GM12874 (cell line): ENCODE data around the gene OBP2A.

Experiments
- TF ChIP-seq, protein P1 (sequence below): IDR thresholded peaks from 2 replicates; pipeline ENCODE4 v1.5.1; 2011; ENCODE audit warnings: low read depth, mild to moderate bottlenecking, control low read depth, low read length, moderate library complexity; ENCODE audit not compliant: insufficient read depth

OBP2A gene

GRCh38 chr9:135515083-135515951 is 30.6 kb upstream of the OBP2A start:
- TF ChIP-seq, protein P1, sequence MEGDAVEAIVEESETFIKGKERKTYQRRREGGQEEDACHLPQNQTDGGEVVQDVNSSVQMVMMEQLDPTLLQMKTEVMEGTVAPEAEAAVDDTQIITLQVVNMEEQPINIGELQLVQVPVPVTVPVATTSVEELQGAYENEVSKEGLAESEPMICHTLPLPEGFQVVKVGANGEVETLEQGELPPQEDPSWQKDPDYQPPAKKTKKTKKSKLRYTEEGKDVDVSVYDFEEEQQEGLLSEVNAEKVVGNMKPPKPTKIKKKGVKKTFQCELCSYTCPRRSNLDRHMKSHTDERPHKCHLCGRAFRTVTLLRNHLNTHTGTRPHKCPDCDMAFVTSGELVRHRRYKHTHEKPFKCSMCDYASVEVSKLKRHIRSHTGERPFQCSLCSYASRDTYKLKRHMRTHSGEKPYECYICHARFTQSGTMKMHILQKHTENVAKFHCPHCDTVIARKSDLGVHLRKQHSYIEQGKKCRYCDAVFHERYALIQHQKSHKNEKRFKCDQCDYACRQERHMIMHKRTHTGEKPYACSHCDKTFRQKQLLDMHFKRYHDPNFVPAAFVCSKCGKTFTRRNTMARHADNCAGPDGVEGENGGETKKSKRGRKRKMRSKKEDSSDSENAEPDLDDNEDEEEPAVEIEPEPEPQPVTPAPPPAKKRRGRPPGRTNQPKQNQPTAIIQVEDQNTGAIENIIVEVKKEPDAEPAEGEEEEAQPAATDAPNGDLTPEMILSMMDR = no peak

GRCh38 chr9:135516132-135516860 is 29.6 kb upstream of the OBP2A start:
- TF ChIP-seq, protein P1 = no peak

DNA sequence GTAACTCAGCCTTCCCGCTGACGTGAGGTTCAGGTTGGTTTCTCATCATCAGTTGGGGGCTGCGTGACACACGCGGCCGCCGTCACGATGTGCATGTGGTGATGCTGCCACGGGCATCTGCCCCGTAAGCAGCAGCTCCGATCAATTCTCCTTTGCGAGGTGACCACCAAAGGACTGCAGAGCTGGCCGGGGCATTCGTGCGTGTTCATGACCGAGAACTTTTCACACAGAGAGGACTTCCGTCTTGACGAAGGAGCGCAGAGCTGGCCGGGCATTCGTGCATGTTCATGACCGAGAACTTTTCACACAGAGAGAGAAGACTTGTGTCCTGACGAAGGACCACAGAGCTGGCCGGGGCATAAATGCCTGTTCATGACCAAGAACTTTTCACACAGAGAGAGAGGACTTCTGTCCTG is 28.5 kb upstream of the OBP2A start:
- TF ChIP-seq, protein P1 = no peak

DNA sequence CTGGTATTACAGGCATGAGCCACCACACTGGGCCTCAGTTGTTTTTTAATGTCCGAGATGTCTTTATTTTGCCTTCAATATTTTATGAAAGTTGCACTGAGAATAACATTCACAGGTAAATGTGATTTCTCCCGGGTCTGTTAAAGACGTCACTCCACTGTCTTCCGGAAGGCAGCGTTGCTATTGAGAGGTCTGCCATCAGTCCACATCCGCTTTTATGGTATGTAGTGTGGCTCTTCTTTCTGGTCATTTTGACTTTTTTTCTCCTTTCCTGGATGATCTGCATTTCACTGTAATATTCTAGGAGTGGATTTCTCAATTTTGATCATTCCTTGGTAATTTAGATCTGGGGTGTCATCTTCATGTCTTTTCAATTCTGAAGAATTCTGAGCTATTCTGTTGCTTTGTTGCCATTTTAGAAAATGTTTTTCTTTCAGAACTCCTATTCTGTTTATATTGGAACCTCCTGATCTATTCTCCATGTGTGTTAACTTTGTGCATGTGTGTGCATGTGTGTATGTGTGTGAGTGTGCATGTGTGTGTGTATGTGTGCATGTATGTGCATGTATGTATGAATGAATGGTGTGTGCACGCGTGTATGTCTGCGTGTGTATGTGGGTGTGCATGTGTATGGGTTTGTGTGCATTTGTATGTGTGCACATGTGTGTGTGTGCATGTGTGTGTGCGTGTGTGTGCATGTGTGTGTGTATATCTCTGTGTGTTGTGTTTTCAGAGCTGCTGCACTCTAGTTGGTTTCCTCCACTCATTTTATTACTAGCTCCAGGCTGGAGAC is 26.6 kb upstream of the OBP2A start:
- TF ChIP-seq, protein P1 = no peak

DNA sequence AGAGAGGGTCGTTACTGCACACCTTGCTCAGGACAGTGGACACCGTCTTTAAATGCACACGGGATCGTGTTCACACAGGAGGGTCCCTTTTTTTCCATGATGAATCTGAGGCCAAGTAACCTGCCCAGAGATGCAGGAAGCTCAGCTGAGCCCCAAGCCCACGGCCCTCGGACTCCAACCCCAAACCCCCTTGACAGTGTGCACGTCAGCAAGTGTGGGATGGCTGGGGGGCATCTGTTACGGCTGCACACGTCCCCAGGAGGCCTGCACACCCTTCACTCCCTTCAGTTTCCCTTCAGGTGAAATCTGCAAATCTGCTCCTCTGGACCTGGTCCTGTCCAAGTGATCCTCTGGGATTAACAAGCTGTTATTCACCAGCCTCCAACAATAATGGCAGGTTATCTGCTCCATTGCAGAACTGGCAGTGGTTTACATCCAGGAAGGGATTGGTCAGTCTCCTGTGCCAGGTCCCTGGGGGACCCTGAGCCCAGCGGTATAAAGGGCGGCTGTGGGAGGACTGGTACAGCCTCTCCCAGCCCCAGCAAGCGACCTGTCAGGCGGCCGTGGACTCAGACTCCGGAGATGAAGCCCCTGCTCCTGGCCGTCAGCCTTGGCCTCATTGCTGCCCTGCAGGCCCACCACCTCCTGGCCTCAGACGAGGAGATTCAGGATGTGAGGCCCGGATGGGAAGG is 24.9 kb upstream of the OBP2A start, which contains the start of gene LCN1:
Gene LCN1 (plus strand): TSS at position 525 of the 692 bp plus-strand sequence. CDS start 58 bp downstream, at position 583.
- TF ChIP-seq, protein P1 = no peak

DNA sequence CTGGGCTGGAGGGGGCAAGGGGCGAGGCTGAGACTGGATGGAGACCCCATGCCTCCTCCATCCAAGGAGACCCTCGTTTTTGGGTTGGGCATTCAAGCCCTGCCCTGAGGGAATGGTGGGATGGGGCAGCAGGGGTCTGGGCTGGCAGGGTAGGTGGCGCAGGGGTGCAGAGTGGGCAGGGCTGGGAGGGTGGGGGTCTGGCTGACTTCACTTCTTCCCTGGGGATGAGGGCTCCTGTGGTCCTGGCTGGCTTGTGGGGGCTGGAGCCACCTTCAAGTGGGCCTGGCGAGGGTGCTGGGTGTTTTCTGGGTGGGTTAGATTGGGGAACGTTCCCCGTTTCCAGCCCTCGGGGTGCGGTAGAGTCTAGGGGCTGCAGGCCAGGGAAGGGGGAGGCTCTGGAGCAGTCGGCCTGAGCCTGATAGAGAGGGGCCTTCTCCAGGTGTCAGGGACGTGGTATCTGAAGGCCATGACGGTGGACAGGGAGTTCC is 24.3 kb upstream of the OBP2A start:
- TF ChIP-seq, protein P1 = no peak
